Activated naive CD4-positive, alpha-beta T cell treated with anti-CD3 and anti-CD28 coated beads, Interleukin-2, amount 50 U/mL, for 24 hours (primary cell): ENCODE data around the gene KCTD20.
A peak's percentile ranks its signal among the peaks of the same experiment; 100 is the strongest.
"Not testable (repeated sequence)": the region's sequence is repeated elsewhere in the genome, so short reads cannot be mapped to it uniquely, and the experiment has no call there.

Source experiments
- H3K27ac Mint-ChIP-seq: one replicate; pipeline ENCODE4 v1.8.0; 2021; ENCODE audit warnings: mild to moderate bottlenecking, mixed read lengths
- H3K27me3 Mint-ChIP-seq: one replicate; pipeline ENCODE4 v1.8.0; 2021; ENCODE audit warnings: mixed read lengths
- H3K36me3 Mint-ChIP-seq: one replicate; pipeline ENCODE4 v1.8.0; 2021; ENCODE audit warnings: mixed read lengths
- H3K4me1 Mint-ChIP-seq: one replicate; pipeline ENCODE4 v1.8.0; 2021; ENCODE audit warnings: mixed read lengths
- H3K4me3 Mint-ChIP-seq: one replicate; pipeline ENCODE4 v1.8.0; 2021; ENCODE audit warnings: mild to moderate bottlenecking, mixed read lengths
- H3K9me3 Mint-ChIP-seq: one replicate; pipeline ENCODE4 v1.8.0; 2021; ENCODE audit warnings: mixed read lengths

KCTD20 gene

GRCh38 chr6:36432151-36432671 is 10.6 kb upstream of the KCTD20 start:
- Mint-ChIP-seq H3K4me3 (no peak overlapping the region), H3K27ac (no peak overlapping the region), H3K4me1 (no peaks in the 10 kb centered on the region), H3K36me3 (no peaks in the 10 kb centered on the region), H3K9me3 (no peaks in the 10 kb centered on the region), H3K27me3 (no peaks in the 10 kb centered on the region)

- Mint-ChIP-seq H3K4me1 (peaks cover 8% of the 10 kb centered on the region), H3K36me3 (no peaks in the 10 kb centered on the region), H3K4me3 (no peak overlapping the region), H3K27me3 (no peaks in the 10 kb centered on the region), H3K9me3 (no peaks in the 10 kb centered on the region), H3K27ac (no peak overlapping the region)
These were observed 6.3 kb upstream of the KCTD20 start for GRCh38 chr6:36436466-36436865.

- H3K4me1 Mint-ChIP-seq = peaks cover 36% of the 10 kb centered on the region
- H3K27me3 Mint-ChIP-seq = no peaks in the 10 kb centered on the region
- H3K36me3 Mint-ChIP-seq = no peaks in the 10 kb centered on the region
- H3K27ac Mint-ChIP-seq = peak overlapping the region; percentile 96
- no peaks in the 10 kb centered on the region for H3K9me3 Mint-ChIP-seq
- peak overlapping the region; percentile 69 for H3K4me3 Mint-ChIP-seq
These were observed 1.4 kb upstream of the KCTD20 start for GRCh38 chr6:36441307-36441894.

- Mint-ChIP-seq H3K36me3 (no peaks in the 10 kb centered on the region), H3K27me3 (no peaks in the 10 kb centered on the region), H3K27ac (peak overlapping the region; percentile 96), H3K4me1 (peaks cover 40% of the 10 kb centered on the region), H3K4me3 (peak overlapping the region; percentile 95), H3K9me3 (no peaks in the 10 kb centered on the region)
These were observed 613 bp upstream of the KCTD20 start for GRCh38 chr6:36442103-36442670.

GRCh38 chr6:36443471-36444428 is 950 bp downstream of the KCTD20 start:
- peaks cover 5% of the 10 kb centered on the region for H3K36me3 Mint-ChIP-seq
- H3K4me1 Mint-ChIP-seq = peaks cover 45% of the 10 kb centered on the region
- no peaks in the 10 kb centered on the region for H3K27me3 Mint-ChIP-seq
- H3K9me3 Mint-ChIP-seq = no peaks in the 10 kb centered on the region
- H3K4me3 Mint-ChIP-seq = peak overlapping the region; percentile 95
- peak overlapping the region; percentile 89 for H3K27ac Mint-ChIP-seq

- H3K27ac Mint-ChIP-seq = peak overlapping the region; percentile 35
- H3K4me1 Mint-ChIP-seq = peaks cover 52% of the 10 kb centered on the region
These were observed 1.7 kb downstream of the KCTD20 start for GRCh38 chr6:36444470-36444869.

GRCh38 chr6:36445621-36446020 is 2.8 kb downstream of the KCTD20 start:
- peak overlapping the region; percentile 57 for H3K4me3 Mint-ChIP-seq
- no peaks in the 10 kb centered on the region for H3K27me3 Mint-ChIP-seq
- peaks cover 60% of the 10 kb centered on the region for H3K4me1 Mint-ChIP-seq

More at GRCh38 chr6:36444470-36444869, 1.7 kb downstream of the KCTD20 start:
- peaks cover 12% of the 10 kb centered on the region for H3K36me3 Mint-ChIP-seq
- no peaks in the 10 kb centered on the region for H3K9me3 Mint-ChIP-seq
- H3K4me3 Mint-ChIP-seq = peak overlapping the region; percentile 95
- no peaks in the 10 kb centered on the region for H3K27me3 Mint-ChIP-seq

GRCh38 chr6:36449173-36449572 is 6.4 kb downstream of the KCTD20 start:
- H3K9me3 Mint-ChIP-seq, H3K27ac Mint-ChIP-seq, H3K4me3 Mint-ChIP-seq, H3K27me3 Mint-ChIP-seq: not testable (repeated sequence)
- Mint-ChIP-seq H3K36me3 (peaks cover 14% of the 10 kb centered on the region), H3K4me1 (peaks cover 53% of the 10 kb centered on the region)

More at GRCh38 chr6:36445621-36446020, 2.8 kb downstream of the KCTD20 start:
- H3K9me3 Mint-ChIP-seq = no peaks in the 10 kb centered on the region
- peak overlapping the region; percentile 44 for H3K27ac Mint-ChIP-seq
- peaks cover 14% of the 10 kb centered on the region for H3K36me3 Mint-ChIP-seq

GRCh38 chr6:36452897-36453296 is 10.1 kb downstream of the KCTD20 start:
- peaks cover 38% of the 10 kb centered on the region for H3K4me1 Mint-ChIP-seq
- H3K27me3 Mint-ChIP-seq, H3K9me3 Mint-ChIP-seq, H3K27ac Mint-ChIP-seq, H3K4me3 Mint-ChIP-seq: not testable (repeated sequence)
- peaks cover 17% of the 10 kb centered on the region for H3K36me3 Mint-ChIP-seq

- Mint-ChIP-seq H3K27ac (no peak overlapping the region), H3K4me3 (no peak overlapping the region), H3K36me3 (peaks cover 6% of the 10 kb centered on the region), H3K9me3 (no peaks in the 10 kb centered on the region), H3K4me1 (peaks cover 28% of the 10 kb centered on the region), H3K27me3 (no peaks in the 10 kb centered on the region)
These were observed 12.8 kb downstream of the KCTD20 start for GRCh38 chr6:36455486-36456027.

GRCh38 chr6:36459501-36459900 is 16.7 kb downstream of the KCTD20 start:
- H3K4me1 Mint-ChIP-seq = peaks cover 50% of the 10 kb centered on the region
- H3K27ac Mint-ChIP-seq = no peak overlapping the region
- H3K27me3 Mint-ChIP-seq = no peaks in the 10 kb centered on the region
- no peaks in the 10 kb centered on the region for H3K9me3 Mint-ChIP-seq
- no peak overlapping the region for H3K4me3 Mint-ChIP-seq
- H3K36me3 Mint-ChIP-seq = peaks cover 12% of the 10 kb centered on the region

- Mint-ChIP-seq H3K36me3 (peaks cover 12% of the 10 kb centered on the region), H3K27ac (no peak overlapping the region), H3K4me3 (no peak overlapping the region), H3K9me3 (no peaks in the 10 kb centered on the region), H3K4me1 (peaks cover 52% of the 10 kb centered on the region), H3K27me3 (no peaks in the 10 kb centered on the region)
These were observed 18.1 kb downstream of the KCTD20 start for GRCh38 chr6:36460916-36461315.

GRCh38 chr6:36461646-36462045 is 18.8 kb downstream of the KCTD20 start:
- Mint-ChIP-seq H3K27ac (peak overlapping the region; percentile 52), H3K4me3 (no peak overlapping the region), H3K27me3 (no peaks in the 10 kb centered on the region), H3K4me1 (peaks cover 55% of the 10 kb centered on the region), H3K9me3 (no peaks in the 10 kb centered on the region), H3K36me3 (peaks cover 12% of the 10 kb centered on the region)

GRCh38 chr6:36463676-36464075 is 20.9 kb downstream of the KCTD20 start:
- Mint-ChIP-seq H3K9me3 (no peaks in the 10 kb centered on the region), H3K4me1 (peaks cover 52% of the 10 kb centered on the region), H3K27me3 (no peaks in the 10 kb centered on the region), H3K4me3 (no peak overlapping the region), H3K27ac (no peak overlapping the region), H3K36me3 (peaks cover 8% of the 10 kb centered on the region)

GRCh38 chr6:36464233-36464632 is 21.4 kb downstream of the KCTD20 start:
- H3K36me3 Mint-ChIP-seq = peaks cover 8% of the 10 kb centered on the region
- H3K4me1 Mint-ChIP-seq = peaks cover 56% of the 10 kb centered on the region
- no peak overlapping the region for H3K4me3 Mint-ChIP-seq
- no peaks in the 10 kb centered on the region for H3K9me3 Mint-ChIP-seq
- no peak overlapping the region for H3K27ac Mint-ChIP-seq
- no peaks in the 10 kb centered on the region for H3K27me3 Mint-ChIP-seq
